ENCODE results near the gene POLR3B.

- no peak for TF ChIP-seq POLR2AphosphoS5 (IDR thresholded peaks at IDR 0.05)
- TF ChIP-seq CTCF (IDR thresholded peaks at IDR 0.05) = no peak
- no peak for TF ChIP-seq POLR2A (IDR thresholded peaks at IDR 0.05)
Observed at GRCh38 chr12:106429636-106430035, 72.1 kb downstream of the POLR3B start.
